AG09309 (cell line): ENCODE measurements around the gene TBC1D9B.

Source experiments
- DNase-seq: peaks from one replicate; pipeline ENCODE4 v3.0.0-alpha.2; 2010; ENCODE audit warnings: low read depth
- H3K4me3 ChIP-seq: 2 replicates; pipeline ENCODE4 v1.5.1; 2011; ENCODE audit warnings: mild to moderate bottlenecking, low read depth, low read length, moderate library complexity; ENCODE audit not compliant: control insufficient read depth
- TF ChIP-seq, protein P1 (sequence below): IDR thresholded peaks from 2 replicates; pipeline ENCODE4 v1.5.1; 2011; ENCODE audit warnings: mild to moderate bottlenecking, low read depth, low read length, inconsistent platforms; ENCODE audit not compliant: insufficient read depth, control insufficient read depth; ENCODE audit errors: missing control alignments

The TBC1D9B gene

DNA sequence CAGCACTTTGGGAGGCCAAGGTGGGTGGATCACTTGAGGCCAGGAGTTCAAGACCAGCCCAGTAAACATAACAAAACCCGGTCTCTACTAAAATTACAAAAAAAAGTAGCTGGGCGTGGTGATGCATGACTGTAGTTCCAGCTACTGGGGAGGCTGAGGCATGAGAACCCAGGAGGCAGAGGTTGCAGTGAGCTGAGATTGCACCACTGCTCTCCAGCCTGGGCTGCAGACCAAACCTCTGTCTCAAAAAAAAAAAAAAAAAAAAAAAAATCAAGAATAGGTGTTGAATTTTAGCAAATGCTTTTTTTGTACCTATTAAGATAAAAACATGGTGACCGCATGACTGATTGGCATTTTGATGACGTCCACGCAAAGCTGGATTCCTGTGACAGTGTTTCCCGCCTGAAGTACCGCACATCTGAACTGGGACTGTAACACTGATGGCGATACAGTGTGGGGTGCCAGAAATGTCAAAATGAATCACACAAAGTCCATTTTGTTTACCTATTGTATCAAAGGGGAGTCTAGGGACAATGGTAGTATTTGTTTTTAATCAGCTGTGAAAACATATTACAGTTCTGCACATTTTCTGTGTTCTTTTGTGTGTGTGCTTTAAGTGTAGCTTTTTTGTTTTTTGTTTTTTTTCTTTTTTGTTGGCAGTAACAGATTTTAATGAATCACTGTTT lies 23.2 kb upstream of the TBC1D9B start:
- no peak for DNase-seq
- H3K4me3 ChIP-seq, result no peak overlapping the region
- TF ChIP-seq, protein P1, sequence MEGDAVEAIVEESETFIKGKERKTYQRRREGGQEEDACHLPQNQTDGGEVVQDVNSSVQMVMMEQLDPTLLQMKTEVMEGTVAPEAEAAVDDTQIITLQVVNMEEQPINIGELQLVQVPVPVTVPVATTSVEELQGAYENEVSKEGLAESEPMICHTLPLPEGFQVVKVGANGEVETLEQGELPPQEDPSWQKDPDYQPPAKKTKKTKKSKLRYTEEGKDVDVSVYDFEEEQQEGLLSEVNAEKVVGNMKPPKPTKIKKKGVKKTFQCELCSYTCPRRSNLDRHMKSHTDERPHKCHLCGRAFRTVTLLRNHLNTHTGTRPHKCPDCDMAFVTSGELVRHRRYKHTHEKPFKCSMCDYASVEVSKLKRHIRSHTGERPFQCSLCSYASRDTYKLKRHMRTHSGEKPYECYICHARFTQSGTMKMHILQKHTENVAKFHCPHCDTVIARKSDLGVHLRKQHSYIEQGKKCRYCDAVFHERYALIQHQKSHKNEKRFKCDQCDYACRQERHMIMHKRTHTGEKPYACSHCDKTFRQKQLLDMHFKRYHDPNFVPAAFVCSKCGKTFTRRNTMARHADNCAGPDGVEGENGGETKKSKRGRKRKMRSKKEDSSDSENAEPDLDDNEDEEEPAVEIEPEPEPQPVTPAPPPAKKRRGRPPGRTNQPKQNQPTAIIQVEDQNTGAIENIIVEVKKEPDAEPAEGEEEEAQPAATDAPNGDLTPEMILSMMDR, result no peak

DNA sequence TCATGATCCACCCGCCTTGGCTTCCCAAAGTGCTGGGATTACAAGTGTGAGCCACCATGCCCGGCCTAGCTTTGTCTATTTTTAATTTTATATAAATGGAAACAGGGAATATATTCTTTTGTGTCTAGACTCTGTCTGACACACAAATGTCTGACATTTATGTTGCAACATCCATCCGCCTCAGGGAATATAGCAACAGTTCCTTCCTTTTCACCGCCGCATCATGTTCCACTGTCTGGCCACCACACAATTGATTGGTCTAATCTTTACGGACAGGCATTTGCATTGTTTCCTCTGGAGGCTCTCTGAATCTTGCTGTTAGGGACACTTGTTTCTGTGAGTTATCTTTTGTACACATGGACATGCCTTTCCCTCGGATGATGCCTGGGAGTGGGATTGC lies 20.1 kb upstream of the TBC1D9B start:
- TF ChIP-seq, protein P1, result no peak
- no peak for DNase-seq
- H3K4me3 ChIP-seq, result no peak overlapping the region

DNA sequence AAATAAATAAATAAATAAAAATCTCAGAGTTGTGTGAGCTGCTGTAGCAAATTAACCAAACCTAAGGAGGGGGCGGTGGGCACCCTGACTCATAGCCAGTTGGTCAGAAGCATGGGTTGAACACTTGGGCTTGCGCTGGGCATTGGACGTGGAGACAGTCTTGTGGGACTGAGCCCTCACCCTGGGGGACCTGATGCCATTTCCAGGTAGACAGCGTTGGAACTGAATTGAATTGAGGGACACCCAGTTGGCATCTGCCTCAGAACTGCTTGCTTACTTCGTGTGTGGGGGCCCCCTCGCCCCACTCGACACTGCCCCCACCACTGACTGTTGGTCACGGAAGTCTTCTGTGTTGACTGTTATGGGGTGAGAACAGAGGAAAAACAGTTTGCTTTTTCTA lies 19.0 kb upstream of the TBC1D9B start:
- H3K4me3 ChIP-seq, result no peak overlapping the region
- TF ChIP-seq, protein P1, result no peak
- DNase-seq, result no peak

DNA sequence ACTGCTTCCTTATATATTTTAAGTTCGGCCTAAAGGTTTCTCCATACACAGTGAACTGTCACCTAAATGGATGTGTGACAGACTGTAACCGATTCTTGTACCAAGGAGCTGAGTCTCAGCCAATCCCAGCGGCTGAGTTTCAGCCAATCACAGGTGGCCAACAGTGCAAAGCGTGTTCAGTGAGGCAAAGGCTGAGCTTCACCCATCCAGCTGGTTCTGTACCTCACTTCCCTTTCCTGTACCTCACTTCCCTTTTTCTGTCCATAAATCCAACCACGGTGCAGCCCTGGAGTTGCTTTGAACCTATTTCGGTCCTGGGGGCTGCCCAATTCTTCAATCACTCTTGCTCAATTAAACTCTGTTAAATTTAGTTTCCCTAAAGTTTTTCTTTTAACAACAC lies 15.7 kb upstream of the TBC1D9B start:
- no peak for DNase-seq
- H3K4me3 ChIP-seq, result no peak overlapping the region
- TF ChIP-seq, protein P1, result no peak

DNA sequence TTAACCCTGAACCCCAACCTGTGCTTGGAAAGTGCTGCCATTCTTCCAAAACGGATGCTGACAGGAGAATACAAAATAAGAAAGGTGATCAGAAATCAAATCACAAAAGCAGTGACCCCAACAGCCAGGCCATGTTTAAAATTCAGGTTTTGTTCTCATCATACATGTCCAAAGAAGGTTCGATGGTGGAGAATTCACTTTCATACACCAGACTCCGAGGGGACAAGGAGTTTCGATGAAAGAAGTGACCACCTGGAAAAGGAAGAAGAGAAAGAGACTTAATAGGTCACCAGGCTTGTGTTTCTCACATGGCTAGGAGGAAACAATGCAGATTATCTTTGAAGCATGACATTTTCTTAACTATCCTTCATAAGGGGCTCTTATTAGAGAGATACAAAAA lies 12.5 kb upstream of the TBC1D9B start:
- TF ChIP-seq, protein P1, result no peak
- H3K4me3 ChIP-seq, result no peak overlapping the region
- DNase-seq, result no peak

DNA sequence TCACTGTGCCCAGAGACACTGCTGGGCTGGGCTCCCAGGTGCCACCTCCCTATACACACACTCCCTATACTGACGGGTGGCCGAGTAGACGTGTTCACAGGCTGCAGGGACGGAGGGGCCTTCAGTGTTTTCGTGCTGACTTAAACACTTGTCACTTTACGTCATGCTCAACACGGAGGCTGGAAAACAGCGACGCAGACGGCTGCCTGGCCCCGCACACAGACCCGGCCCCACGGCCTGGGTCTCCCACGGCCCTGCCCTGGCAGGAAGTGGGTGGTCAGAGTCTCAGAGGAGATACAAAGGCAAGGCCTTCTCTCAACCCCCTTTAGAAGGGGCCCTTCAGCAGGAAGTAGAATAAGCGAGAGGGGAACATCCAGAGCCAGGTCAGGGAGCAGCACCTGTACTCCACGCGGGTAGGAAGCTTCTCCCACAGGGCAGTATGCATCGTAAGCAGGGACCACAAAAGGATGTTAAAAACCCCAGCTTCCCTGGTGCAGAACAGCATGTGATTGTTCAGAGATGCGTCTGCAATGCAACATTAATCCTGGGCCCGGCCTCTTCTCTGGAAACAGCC lies 11.9 kb upstream of the TBC1D9B start:
- H3K4me3 ChIP-seq, result no peak overlapping the region
- DNase-seq, result no peak
- TF ChIP-seq, protein P1, result no peak
